Fibroblast of the conjunctiva (primary cell): ENCODE results near the gene C2orf69.

Experiments used
- DNase-seq: peaks from one replicate; pipeline ENCODE4 v3.0.0-alpha.2; 2010; ENCODE audit warnings: low read depth

Gene C2orf69

GRCh38 chr2:199972088-199972626 lies 61.1 kb downstream of the C2orf69 start:
- DNase-seq: no peak

DNA sequence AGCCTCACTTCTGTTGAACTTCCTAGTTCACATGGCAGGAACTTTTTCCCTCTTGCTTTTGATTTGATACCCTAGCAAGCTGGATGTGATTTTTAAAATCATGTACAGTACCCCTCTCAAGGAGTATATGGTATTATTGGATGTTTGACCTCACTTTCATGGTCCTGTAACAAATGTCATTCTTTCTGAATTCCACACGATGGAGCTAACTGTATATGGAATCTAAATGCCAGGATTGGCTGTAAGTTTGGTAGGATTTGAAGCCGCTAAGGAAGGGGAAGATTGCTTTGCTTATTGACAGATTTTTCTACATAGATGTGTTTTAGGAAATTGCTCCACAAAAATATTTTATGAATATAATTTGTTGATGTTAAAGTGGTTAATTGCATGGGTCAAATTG lies 62.6 kb downstream of the C2orf69 start:
- peak; percentile 55 for DNase-seq

- DNase-seq: peak; percentile 69
These were observed 64.3 kb downstream of the C2orf69 start for GRCh38 chr2:199975273-199975895.
